OCI-LY3 (cell line): Measurements from ENCODE around the gene STX5.

Experiments used
- CTCF ChIP-seq: fragments of 200-600, 300-600 bp; sonication (generic); IDR thresholded peaks from 2 replicates; pipeline ENCODE4 v1.5.1; 2014; ENCODE audit warnings: antibody characterized with exemption, low read length, low read depth
- EZH2phosphoT487 ChIP-seq: fragments of 200-600 bp; shearing (Covaris generic); IDR thresholded peaks from 2 replicates; pipeline ENCODE4 v1.6.1; 2018; ENCODE audit warnings: antibody characterized with exemption, mixed run types, low read depth

- no peak for TF ChIP-seq EZH2phosphoT487
- TF ChIP-seq CTCF: no peak
These were observed 11.6 kb upstream of the STX5 start for GRCh38 chr11:62843466-62843865.
